ENCODE data around the gene CHD5.

The CHD5 gene

DNA sequence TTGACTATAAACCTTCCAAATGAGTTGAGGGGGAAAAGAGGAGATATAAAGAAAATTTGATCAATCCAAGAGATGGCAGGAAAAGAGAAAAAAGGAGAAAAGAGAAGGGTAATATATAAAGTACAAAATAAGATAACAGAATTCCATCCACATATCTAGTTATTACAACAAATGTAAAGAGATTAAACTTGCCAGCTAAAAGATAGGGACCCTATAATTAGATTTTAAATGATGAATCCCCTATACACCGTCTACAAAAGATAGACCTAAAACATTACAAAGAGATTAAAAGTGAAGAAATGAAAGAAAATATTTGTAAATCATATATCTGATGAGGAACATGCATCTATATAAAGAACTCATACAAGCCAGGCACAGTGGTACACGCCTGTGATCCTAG, 63.1 kb downstream of the CHD5 start:
- H3K4me3 Mint-ChIP-seq = no peak overlapping the region
- H3K27me3 Mint-ChIP-seq = no peaks in the 10 kb centered on the region
- H3K27ac Mint-ChIP-seq = no peak overlapping the region
- peaks cover 7% of the 10 kb centered on the region for H3K9me3 Mint-ChIP-seq
- no peak for DNase-seq
- no peaks in the 10 kb centered on the region for H3K36me3 Mint-ChIP-seq (ENCODE audit: low read depth)
- peaks cover 2% of the 10 kb centered on the region for H3K4me1 Mint-ChIP-seq (ENCODE audit: low read depth)

DNA sequence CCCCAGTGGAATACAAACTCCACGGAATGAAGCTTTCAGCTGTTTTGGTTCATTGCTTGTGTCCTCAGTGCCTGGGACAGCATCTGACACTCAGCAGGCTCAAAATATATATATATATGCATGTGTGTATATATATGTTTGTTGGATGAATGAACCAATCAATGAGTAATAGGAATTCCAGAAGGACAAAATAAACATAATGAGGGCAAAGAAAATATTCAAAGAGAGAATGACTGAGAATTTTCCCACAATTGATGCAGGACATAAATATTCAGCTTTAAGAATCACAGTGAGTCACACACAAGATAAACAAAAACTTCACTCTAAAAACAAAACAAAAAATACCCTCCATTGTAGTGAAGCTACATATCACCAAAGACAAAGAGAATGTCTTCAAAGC, 64.0 kb downstream of the CHD5 start:
- Mint-ChIP-seq H3K4me1 (ENCODE audit: low read depth) (peaks cover 2% of the 10 kb centered on the region), H3K36me3 (ENCODE audit: low read depth) (no peaks in the 10 kb centered on the region), H3K27me3 (no peaks in the 10 kb centered on the region), H3K9me3 (peaks cover 7% of the 10 kb centered on the region), H3K4me3 (no peak overlapping the region), H3K27ac (no peak overlapping the region)
- DNase-seq = no peak

DNA sequence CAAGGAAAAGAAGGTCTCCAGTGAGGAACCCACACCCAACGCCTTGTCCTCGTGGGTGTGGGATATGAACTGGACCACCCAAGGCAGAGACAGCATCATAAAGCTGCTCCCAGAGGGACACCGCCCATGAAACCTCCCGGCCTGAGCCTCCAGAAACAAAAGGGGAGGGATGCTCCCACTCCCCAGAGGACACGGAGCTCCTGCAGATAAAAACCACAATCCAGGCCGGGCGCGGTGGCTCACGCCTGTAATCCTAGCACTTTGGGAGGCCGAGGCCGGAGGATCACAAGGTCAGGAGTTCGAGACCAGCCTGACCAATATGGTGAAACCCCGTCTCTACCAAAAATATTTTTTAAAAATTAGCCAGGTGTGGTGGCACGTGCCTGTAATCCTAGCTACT, 66.4 kb downstream of the CHD5 start:
- no peak overlapping the region for H3K27ac Mint-ChIP-seq
- peaks cover 2% of the 10 kb centered on the region for H3K4me1 Mint-ChIP-seq (ENCODE audit: low read depth)
- peaks cover 7% of the 10 kb centered on the region for H3K9me3 Mint-ChIP-seq
- H3K27me3 Mint-ChIP-seq = peaks cover 6% of the 10 kb centered on the region
- no peaks in the 10 kb centered on the region for H3K36me3 Mint-ChIP-seq (ENCODE audit: low read depth)
- H3K4me3 Mint-ChIP-seq = no peak overlapping the region
- DNase-seq = no peak

DNA sequence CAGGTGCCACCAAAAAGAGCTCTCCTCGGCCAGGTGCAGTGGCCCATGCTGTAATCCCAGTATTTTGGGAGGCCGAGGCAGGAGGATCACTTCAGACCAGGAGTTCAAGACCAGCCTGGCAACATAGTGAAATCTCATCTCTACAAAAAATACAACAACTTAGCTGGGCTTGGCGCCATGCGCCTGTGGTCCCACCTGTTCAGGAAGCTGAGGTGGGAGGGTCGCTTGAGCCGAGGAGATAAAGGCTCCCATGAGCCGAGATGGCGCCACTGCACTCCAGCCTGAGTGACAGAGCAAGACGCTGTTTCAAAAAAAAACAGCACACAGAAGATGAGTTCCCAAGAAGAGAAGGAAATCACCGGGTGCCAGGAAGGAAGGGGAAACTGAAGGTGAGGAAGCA, 67.0 kb downstream of the CHD5 start:
- Mint-ChIP-seq H3K9me3 (peaks cover 7% of the 10 kb centered on the region), H3K27ac (no peak overlapping the region), H3K36me3 (ENCODE audit: low read depth) (no peaks in the 10 kb centered on the region), H3K4me3 (no peak overlapping the region), H3K4me1 (ENCODE audit: low read depth) (peaks cover 2% of the 10 kb centered on the region), H3K27me3 (peaks cover 12% of the 10 kb centered on the region)
- no peak for DNase-seq

DNA sequence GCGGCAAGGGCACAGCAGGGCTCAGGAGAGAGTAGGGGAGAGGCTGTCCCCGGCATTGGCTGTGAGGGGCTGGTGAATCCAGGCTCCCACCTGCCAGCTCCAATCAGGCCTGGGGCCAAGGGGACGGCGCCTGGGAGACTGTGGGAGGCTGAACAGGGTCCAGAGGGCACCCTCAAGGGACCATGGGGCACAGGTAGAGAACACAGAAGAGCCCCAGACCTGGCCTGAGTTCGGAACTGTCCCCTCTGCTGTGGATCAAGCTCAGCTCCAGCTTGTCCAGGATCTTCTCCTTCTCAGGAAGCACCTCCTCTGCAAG, 67.5 kb downstream of the CHD5 start:
- no peak for DNase-seq
- peaks cover 2% of the 10 kb centered on the region for H3K4me1 Mint-ChIP-seq (ENCODE audit: low read depth)
- no peak overlapping the region for H3K4me3 Mint-ChIP-seq
- no peaks in the 10 kb centered on the region for H3K36me3 Mint-ChIP-seq (ENCODE audit: low read depth)
- peaks cover 12% of the 10 kb centered on the region for H3K27me3 Mint-ChIP-seq
- H3K9me3 Mint-ChIP-seq = peaks cover 7% of the 10 kb centered on the region
- H3K27ac Mint-ChIP-seq = no peak overlapping the region

DNA sequence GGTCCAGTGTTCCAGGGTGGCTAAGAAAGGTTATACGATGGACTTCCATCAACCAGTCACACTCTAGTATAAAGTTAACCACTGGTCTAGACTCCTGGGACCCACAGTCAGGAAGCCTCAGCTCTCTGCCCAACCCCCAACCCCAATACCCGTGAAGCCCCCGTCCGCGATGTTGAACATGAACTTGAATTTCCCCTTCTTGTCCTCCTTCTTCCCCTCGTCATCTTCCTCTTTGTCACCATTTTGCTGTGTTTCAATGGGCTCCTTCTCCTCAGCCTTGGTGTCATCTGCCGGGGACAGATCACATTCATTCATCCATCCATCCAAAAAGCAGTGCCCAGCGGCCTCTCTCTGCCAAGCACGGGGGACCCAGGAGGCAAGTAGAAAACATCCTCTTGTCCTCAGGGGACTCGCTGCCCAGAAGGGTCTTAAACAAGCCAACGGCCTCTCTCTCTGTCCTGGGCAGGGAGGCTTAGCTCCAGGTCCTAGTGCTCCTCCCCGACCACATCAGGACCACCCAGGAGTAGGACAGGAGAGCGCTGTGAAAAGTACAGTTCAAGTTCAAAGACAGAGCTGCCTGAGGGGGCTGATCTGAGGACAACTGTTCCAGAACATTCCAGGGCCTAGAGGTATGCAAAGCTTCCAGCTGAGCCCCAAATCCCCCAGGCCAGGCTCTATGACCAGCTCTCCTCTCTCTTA, 68.0 kb downstream of the CHD5 start:
- H3K36me3 Mint-ChIP-seq (ENCODE audit: low read depth) = no peaks in the 10 kb centered on the region
- peaks cover 6% of the 10 kb centered on the region for H3K9me3 Mint-ChIP-seq
- no peak for DNase-seq
- peaks cover 2% of the 10 kb centered on the region for H3K4me1 Mint-ChIP-seq (ENCODE audit: low read depth)
- peaks cover 12% of the 10 kb centered on the region for H3K27me3 Mint-ChIP-seq
- no peak overlapping the region for H3K4me3 Mint-ChIP-seq
- no peak overlapping the region for H3K27ac Mint-ChIP-seq

DNA sequence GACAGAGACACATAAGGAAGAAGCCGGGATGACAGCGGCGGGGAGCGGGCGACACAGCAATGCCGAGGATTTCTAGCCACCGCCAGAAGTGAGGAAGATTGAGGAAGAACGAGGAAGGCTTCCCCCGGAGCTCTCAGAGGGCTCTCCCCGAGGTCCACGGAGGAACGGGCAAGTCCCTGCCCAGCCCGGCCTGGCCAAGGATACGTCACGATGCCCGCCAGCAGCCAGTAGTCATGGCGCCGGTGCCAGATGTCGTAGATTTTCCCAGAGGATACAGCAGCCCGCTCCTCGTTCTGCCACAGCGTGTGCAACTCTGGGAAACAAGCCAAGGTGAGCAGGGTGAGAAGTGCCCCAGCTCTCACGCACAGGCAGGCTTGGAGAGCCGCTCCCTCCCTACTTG, 68.5 kb downstream of the CHD5 start:
- H3K27me3 Mint-ChIP-seq = peaks cover 12% of the 10 kb centered on the region
- peaks cover under 1% of the 10 kb centered on the region for H3K9me3 Mint-ChIP-seq
- no peak overlapping the region for H3K27ac Mint-ChIP-seq
- peaks cover 2% of the 10 kb centered on the region for H3K4me1 Mint-ChIP-seq (ENCODE audit: low read depth)
- H3K36me3 Mint-ChIP-seq (ENCODE audit: low read depth) = no peaks in the 10 kb centered on the region
- no peak overlapping the region for H3K4me3 Mint-ChIP-seq
- no peak for DNase-seq

DNA sequence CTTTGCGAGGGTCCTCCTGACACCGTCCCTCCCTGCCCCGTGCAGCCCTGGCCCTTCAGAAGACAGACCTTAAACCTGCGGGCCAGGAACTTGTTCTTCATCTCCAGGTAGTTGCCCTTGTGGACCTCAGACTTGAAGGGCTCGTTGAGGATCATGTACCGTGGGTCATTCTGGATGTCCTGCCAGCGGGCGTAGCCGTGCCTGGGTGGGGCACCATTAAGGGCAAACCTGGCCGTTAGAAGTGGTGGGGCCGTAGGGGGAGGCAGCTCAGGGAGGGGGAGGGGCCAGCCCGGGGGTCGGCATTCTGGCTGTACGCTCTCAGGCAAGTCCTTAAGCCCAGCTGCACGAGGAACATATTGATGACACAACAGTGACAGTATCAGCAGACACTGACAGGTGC, 69.8 kb downstream of the CHD5 start:
- DNase-seq = no peak
- no peak overlapping the region for H3K27ac Mint-ChIP-seq
- no peaks in the 10 kb centered on the region for H3K9me3 Mint-ChIP-seq
- H3K4me3 Mint-ChIP-seq = no peak overlapping the region
- no peaks in the 10 kb centered on the region for H3K36me3 Mint-ChIP-seq (ENCODE audit: low read depth)
- no peaks in the 10 kb centered on the region for H3K4me1 Mint-ChIP-seq (ENCODE audit: low read depth)
- H3K27me3 Mint-ChIP-seq = peaks cover 12% of the 10 kb centered on the region

DNA sequence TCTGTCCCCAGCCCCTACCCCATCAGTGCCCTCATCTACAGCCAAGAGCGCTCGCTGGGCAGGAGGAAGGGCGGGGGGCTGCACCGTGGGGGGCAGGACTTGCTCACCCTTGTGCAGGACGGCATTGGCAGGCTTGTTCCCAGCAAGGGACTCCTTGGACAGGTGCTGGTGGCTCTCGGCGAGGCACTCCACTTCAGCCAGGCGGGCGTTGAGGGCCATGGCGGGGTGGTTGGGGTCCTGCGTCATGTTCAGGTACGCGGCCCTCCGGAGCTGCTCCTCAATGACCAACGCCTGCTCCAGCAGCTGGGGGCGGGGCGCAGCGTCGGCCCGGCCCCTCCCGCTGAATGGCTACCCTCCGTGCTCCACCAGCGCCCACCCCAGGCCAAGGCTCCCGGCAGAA, 70.4 kb downstream of the CHD5 start:
- Mint-ChIP-seq H3K4me3 (no peak overlapping the region), H3K4me1 (ENCODE audit: low read depth) (no peaks in the 10 kb centered on the region), H3K9me3 (no peaks in the 10 kb centered on the region), H3K36me3 (ENCODE audit: low read depth) (no peaks in the 10 kb centered on the region), H3K27ac (no peak overlapping the region), H3K27me3 (peaks cover 16% of the 10 kb centered on the region)
- no peak for DNase-seq

DNA sequence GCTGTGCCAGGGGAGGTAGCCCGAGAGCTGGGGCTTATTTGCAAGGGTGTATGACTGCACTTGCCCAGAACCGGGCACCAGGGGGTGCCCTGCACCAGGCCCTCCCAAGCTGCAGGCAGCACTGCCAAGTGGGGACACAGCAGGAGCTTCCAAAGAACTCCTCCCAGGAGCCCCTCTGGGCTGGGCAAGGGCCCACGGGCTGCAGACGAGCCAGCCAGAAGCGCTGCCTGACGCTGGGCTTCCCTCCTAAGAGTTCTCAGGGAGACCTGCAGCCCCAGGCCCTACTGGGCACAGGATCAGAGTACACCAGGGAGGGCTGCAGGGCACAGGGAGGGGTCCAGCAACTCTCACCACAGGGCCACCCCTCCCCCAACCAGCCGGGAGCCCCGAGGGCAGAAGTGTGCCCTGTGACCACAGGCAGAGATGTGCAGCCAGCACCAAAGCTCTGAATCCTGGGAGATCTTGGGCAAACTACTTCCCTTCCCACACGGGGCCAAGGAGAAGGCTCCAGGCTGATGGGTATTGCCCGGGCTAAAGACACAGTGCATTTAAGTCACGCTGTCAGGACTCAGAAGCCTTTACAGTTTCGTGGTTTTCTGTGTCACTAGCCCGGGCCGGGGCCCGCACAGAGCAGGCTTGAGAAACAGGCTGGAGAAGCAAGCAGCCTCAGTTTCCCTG, 71.0 kb downstream of the CHD5 start:
- Mint-ChIP-seq H3K4me1 (ENCODE audit: low read depth) (no peaks in the 10 kb centered on the region), H3K36me3 (ENCODE audit: low read depth) (no peaks in the 10 kb centered on the region), H3K4me3 (no peak overlapping the region), H3K9me3 (no peaks in the 10 kb centered on the region), H3K27me3 (peaks cover 16% of the 10 kb centered on the region), H3K27ac (no peak overlapping the region)
- peak; percentile 58 for DNase-seq

DNA sequence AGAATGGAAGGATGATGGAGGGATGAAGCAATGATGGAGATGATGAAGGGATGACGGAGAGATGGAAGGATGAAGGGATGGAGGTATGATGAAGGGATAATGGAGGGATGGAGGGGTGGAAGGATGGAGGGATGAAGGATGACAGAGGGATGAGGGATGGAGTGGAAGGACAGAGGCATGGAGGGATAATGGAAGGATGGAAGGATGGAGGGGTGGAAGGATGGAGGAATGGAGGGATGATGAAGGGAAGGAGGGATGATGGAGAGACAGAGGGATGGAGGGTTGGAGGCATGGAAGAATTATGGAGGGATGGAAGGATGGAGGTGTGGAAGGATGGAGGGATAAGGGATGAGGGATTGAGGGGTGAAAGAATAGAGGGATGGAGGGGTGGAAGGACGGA, 71.6 kb downstream of the CHD5 start:
- H3K36me3 Mint-ChIP-seq (ENCODE audit: low read depth) = no peaks in the 10 kb centered on the region
- DNase-seq = no peak
- H3K27ac Mint-ChIP-seq = no peak overlapping the region
- H3K4me3 Mint-ChIP-seq = no peak overlapping the region
- no peaks in the 10 kb centered on the region for H3K9me3 Mint-ChIP-seq
- no peaks in the 10 kb centered on the region for H3K4me1 Mint-ChIP-seq (ENCODE audit: low read depth)
- H3K27me3 Mint-ChIP-seq = peaks cover 16% of the 10 kb centered on the region

DNA sequence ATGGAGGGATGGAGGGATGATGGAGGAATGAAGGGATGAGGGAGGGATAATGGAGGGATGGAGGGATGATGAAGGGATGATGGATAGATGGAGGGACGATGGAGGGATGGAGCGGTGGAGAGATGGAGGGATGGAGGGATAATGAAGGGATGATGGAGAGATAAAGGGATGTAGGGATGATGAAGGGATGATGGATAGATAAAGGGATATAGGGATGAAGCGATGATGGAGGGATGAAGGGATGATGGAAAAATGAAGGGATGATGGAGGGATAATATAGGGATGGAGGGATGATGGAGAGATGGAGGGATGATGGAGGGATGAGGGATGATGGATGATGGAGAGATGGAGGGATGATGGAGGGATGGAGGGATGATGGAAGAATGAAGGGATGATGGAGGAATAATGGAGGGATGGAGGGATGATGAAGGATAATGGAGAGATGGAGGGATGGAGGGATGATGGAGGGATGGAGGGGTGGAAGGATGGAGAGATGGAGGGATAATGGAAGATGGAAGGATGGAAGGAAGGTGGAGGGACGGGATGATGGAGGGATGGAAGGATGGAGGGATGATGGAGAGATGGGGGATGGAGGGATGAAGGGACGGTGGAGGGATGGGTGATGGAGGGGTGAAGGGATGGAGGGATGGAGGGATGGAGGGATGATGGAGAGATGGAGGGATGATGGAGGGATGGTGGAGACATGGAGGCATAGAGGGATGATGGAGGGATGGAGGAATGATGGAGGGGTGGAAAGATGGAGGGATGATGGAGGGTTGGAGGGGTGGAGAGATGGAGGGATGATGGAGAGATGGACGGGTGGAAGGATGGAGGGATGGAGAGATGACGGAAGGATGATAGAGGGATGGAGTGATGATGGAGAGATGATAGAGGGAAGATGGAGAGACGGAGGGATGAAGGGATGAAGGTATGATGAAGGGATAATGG, 72.4 kb downstream of the CHD5 start:
- H3K27me3 Mint-ChIP-seq = peaks cover 16% of the 10 kb centered on the region
- no peak overlapping the region for H3K27ac Mint-ChIP-seq
- DNase-seq = no peak

DNA sequence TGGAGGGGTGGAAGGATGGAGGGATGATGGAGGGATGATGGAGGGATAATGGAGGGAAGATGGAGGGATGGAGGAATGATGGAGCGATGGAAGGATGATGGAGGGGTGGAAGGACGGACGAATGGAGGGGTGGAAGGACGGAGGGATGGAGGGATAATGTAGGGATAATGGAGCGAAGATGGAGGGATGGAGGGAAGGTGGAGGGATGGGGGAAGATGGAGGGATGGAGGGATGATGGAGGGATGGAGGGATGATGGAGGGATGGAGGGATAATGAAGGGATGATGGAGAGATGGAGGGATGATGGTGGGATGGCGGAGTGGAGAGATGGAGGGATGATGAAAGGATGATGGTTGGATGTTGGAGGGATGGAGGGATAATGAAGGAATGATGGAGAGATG, 73.1 kb downstream of the CHD5 start:
- H3K27me3 Mint-ChIP-seq = peaks cover 16% of the 10 kb centered on the region
- H3K9me3 Mint-ChIP-seq = no peaks in the 10 kb centered on the region
- H3K27ac Mint-ChIP-seq = no peak overlapping the region
- no peaks in the 10 kb centered on the region for H3K36me3 Mint-ChIP-seq (ENCODE audit: low read depth)
- no peak overlapping the region for H3K4me3 Mint-ChIP-seq
- no peaks in the 10 kb centered on the region for H3K4me1 Mint-ChIP-seq (ENCODE audit: low read depth)
- no peak for DNase-seq

More for the DNA sequence above, 72.4 kb downstream of the CHD5 start:
- no peaks in the 10 kb centered on the region for H3K4me1 Mint-ChIP-seq (ENCODE audit: low read depth)
- no peaks in the 10 kb centered on the region for H3K36me3 Mint-ChIP-seq (ENCODE audit: low read depth)
- no peaks in the 10 kb centered on the region for H3K9me3 Mint-ChIP-seq
- H3K4me3 Mint-ChIP-seq = no peak overlapping the region

DNA sequence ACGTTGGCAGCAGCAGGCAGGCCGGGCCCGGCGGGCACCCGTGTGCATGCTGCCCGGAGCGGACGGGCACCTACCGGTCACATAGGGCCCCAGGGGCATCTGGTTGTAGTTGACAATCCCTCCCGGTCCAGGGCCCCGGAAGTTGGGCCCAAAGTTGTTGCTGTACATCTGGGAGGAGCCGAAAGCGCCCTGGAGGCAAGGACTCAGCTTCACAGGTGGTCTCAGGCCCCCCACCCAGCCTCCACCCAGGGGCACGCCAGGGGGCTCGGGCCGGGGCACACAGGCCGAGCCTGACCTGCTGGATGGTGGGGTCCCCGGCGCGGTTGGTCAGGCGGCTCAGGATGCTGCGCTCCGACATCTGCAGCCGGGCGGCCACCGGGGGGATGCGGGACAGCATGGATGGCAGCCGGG, 73.8 kb downstream of the CHD5 start:
- Mint-ChIP-seq H3K4me3 (no peak overlapping the region), H3K9me3 (no peaks in the 10 kb centered on the region), H3K36me3 (ENCODE audit: low read depth) (no peaks in the 10 kb centered on the region), H3K4me1 (ENCODE audit: low read depth) (no peaks in the 10 kb centered on the region), H3K27ac (no peak overlapping the region), H3K27me3 (peaks cover 16% of the 10 kb centered on the region)
- DNase-seq = no peak

DNA sequence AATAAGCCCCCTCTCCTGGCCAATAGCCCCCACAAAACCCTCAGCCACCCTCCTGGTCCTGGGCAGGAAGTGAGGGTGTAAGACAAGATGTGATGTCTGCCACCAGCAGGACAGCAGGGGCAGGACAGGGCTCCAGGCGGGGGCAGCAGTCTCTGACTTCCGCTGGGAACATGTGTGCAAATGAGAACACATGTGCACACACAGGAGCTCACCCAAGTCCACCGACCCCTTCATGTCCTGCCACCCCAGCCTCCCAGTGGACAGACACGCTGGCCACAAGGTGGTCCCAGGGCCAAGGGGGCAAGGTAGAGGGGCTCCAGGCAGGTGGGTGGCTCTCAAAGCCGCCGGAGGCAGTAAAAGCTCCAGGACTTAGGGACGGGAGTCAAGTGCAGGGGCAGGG, 74.4 kb downstream of the CHD5 start:
- no peaks in the 10 kb centered on the region for H3K36me3 Mint-ChIP-seq (ENCODE audit: low read depth)
- H3K27ac Mint-ChIP-seq = no peak overlapping the region

More for the DNA sequence above, 74.4 kb downstream of the CHD5 start:
- Mint-ChIP-seq H3K4me3 (no peak overlapping the region), H3K27me3 (peaks cover 16% of the 10 kb centered on the region), H3K4me1 (ENCODE audit: low read depth) (no peaks in the 10 kb centered on the region), H3K9me3 (no peaks in the 10 kb centered on the region)
- no peak for DNase-seq
